ENCODE data around the gene VSX2.
A peak's percentile ranks its signal among the peaks of the same experiment; 100 is the strongest.

Gene VSX2

DNA sequence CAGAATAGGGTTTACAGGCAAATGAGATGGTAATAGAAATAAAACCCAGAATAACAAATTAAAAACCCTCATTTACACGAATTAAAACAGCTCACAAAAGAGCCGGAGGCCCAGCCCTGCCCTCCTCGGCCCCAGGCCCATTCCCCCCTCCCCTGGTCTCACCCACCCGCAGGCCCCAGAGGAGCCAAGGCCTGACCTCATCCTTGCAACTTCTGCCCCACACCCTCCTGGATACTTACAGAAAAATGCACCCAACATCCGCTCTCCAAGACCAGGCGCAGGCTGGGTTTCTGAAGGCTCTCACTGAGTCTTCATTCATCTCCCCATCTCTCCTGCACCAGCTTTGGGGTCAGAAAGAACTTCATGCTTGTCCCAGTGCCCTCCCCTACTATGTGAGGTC, 16.2 kb upstream of the VSX2 start:
- DNase-seq (ENCODE audit: low spot score) = no peak

DNA sequence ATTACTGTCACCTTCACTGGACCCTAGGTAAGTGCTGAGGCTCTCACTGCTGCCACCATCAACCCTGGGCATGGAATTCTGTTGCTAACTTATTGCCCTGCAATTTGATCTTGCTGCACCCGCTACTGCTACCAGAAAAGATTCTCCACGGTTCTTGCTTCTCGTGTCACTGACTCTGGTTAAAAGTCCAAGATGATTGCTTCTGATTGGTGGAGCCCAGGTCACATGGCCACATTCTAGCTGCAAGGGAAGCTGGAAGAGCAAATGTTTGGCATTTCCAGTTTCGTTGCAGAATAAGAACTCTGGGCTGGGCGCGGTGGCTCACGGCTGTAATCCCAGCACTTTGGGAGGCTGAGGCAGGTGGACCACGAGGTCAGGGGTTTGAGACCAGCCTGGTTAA, 7.5 kb upstream of the VSX2 start:
- DNase-seq (ENCODE audit: low spot score) = no peak

DNA sequence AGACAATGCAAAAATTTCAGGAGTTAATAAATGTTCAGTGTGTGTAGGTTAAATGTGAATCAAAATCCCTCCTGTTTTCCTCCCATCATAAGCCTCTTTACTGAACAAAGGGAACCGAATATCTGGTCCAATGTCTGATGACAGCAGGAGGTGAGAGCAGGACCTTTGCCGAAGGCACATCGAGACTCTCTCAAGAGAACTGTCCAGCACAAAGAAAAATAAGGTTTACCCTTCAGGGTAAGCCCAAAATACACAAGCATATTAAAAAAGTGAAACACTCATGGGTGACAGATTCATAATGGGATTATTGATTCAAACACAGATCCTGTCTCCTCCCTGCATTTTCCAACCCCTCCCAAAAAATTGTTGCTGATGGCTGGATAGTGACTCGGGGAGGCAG, 4.2 kb upstream of the VSX2 start:
- DNase-seq (ENCODE audit: low spot score) = no peak

DNA sequence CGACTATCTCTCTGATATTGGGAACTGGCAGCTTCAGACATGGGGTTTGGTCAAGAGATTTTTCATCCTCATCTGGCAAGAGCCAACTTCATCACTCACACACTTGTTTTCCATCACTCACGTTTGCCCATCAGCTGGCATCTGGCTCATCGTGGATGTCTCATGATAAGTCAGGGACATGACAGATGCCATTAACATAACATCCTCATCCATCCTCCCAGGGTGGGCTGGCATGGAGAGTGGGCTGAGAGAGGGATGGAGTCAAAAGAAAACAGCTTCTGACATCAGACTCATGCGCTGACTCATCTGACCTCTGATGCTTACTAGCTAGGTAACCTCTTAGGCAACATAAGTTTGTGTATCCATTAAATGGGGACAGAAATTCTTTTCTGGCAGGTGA, 1.8 kb upstream of the VSX2 start:
- DNase-seq (ENCODE audit: low spot score) = no peak

DNA sequence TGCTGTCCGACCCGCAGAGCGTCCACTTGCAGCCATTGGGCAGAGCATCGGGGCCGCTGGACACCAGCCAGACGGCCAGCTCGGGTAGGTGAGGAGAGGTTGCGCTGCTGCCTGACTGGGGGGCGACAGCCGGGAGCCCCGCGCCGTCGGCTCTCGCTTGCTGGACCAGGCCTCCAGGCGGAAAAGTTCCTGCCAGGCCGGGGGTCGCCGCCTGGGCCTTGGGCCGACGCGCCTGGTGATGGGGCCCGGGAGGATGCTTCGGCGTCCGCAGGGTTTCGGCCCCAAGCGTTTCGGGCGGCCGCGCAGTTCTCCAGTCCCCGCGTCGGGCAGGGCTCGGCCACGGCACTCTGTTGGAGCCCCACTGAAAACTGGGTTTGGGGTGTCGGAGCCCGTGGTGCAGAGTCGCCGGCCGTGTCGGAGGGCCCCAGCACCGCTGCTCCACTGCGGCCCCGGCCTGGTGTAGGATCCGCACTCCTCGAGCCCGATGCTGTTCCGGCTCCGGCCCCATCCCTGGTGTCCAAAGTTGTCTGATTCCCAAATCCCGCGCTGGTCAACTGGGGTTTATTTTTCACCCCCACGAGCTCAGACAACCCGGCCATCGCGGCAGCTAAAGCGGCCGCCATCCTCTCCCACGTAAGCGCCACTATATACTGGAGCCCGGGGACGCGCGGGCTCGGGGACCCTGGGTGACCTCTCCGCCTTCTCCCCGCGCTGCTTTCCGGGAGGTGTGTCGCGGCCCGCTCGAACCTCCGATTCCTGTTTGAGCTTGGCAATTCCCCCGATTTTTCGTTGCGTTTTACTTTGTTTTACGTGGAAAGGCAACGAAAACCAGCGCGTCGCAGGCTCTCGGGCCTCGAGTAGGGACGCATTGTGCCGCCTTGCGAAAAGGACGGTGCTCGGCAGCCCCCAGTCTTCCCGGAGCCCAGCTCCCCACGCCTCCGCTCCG, 872 bp downstream of the VSX2 start:
- no peak for DNase-seq (ENCODE audit: low spot score)

DNA sequence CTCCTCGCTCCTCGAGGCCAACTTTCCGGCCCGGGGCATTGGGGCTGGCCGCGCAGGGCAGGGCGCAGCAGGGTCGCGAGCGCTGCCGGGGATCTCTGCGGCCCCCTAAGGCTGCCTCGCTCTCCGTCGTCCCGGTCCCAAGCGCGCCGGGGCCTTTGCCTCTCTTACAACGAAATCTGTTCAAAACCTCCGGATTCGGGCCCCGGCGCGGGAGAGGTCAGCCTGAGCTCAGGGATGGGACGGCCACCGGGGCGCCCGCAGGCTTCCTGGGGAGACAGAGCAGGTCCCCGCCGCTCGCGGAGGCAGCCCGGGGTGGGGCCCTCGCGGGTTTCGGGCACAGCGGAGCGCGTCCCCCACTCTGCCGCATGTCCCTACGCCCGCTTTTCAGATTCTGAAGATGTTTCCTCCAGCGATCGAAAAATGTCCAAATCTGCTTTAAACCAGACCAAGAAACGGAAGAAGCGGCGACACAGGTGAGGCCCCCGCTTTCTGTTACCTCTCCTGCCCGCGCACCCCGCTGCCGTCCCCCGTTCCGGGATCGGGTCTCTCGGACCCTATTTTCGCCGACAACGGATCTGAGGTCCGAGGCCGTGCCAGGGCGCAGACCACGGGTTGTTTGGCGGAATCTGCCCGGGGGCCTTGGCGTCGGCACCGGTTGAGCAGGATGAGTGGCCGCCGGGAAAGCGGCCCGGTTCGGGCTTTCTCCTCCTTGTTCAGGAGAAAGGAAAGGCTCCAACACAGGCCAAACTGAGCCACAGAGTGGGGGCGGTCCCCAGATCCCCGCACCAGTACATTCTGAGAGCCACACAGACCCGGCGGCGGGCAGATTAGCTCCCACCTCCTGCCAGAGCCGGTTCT, 1.8 kb downstream of the VSX2 start:
- DNase-seq (ENCODE audit: low spot score) = no peak

DNA sequence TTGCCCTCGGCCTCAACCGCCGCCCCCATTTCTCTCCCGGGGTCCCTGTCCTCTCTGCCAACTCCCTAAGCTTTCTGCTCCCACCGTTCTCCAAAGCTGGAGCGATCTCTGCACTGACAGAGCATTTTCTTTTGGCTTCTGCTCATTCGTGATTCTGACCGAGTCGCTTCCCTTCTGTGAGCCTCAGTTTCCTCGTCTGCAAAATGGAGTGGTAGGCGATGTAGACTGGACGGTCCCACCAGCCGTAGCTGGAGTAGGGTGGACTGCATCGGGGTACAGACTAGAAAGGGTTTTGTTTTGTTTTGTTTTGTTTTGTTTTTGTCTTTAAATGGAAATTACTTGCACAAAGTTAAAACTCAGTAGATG, 2.4 kb downstream of the VSX2 start:
- DNase-seq (ENCODE audit: low spot score) = no peak

DNA sequence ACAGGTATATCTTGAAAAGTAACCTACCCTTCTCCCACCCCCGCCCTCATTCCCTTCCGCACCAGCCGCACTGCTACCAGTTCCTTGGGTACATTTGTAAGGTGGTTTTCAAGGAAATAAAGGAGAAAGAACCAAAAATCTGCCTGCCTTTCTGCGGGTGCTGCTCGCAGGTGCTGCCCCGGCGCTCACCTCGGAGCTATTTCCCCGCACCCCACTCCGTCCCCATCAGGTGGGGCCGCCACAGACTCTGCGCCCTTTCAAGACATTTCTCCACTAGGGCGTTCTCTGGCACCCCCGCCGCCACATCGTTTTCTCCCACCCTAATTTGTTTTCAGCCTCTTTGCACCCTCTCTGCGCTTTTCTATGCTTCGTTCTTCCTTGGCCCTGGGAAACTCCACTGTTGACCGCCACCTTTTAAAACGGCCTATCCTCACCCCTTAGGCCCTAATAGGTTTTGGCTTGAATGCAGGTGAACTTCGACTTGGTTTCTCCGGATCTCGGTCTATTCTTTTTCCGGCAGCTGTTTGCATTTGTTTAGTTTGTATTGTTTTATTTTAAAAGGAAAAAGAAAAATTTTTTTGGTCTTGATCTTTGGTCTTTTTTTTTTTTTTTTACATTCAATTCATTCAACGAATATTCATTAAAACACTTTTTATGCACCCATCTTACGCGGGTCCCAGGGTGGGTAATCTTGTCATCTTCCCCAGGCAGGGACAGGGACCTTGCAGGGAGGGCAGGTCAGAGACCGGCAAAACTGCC, 3.0 kb downstream of the VSX2 start:
- DNase-seq (ENCODE audit: low spot score) = no peak

DNA sequence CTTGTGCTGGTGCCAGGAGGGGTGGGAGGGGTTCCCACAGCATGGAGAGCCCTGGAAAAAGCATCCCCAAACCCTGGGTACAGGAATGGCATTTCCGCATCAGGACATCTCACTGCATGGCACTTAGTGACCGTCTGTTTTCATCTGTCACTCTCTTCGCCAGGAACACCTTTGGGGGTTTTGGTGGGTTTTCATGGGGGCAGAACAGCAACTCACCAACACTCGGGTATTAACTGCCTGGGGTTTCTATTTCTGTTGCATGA, 3.5 kb downstream of the VSX2 start:
- DNase-seq (ENCODE audit: low spot score) = no peak

DNA sequence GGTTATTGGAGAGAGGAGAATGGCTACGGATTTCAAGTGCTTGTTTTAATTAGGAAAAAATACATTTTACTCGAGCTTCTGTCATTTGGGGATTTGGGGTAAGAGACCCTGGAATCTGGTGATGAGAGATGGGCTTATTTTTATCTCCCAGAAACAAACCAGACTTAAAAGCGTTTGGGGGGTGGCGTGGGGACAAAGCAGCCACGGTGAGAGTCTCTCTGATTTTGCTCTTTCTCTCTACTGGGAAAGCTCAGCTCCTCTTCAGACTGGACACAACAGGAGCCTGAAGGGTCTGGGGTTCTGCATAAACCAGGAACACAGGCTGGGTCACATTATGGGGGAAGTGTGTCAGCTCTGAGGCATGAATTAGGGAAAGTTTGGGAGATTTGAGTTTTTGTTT, 3.8 kb downstream of the VSX2 start:
- DNase-seq (ENCODE audit: low spot score) = no peak

DNA sequence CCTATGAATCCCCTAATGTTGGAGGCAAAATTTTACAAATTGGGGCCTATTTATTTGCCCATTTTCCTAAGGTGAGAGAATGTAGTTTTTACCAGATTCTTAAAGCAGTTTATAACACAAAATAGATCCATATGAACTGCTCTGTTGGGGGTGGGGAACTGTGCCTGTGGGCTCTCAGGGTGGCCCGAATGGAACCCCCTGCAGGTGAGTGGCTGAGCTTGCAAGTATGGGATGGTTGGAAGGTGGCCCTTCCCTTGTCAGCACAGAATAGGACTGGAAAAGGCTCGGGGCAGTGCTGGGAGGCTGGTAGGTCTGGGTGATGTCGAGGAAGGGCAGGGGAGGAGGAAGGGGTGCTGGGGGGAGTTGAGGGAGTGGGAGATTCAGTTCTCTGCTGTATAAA, 4.9 kb downstream of the VSX2 start:
- DNase-seq (ENCODE audit: low spot score) = no peak

DNA sequence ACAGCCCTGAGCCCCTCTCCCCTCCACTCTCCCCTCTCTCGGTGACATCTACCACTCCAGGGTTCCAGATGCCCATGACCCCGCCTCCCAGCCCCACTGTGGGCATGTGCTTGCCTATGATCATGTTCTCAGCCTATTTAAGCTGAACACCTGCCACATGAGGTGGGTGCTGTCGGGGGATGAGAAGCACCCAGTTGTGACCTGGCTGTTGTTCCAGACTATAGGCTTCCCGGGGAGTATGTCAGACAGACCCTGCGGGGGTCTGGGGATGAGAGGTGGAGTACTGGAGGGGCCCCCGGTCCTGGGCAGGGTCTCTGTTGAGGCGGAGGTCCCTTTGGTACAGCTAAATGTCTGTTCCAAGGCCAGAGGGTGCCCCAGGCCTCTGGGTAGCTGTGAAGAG, 6.0 kb downstream of the VSX2 start:
- no peak for DNase-seq (ENCODE audit: low spot score)

DNA sequence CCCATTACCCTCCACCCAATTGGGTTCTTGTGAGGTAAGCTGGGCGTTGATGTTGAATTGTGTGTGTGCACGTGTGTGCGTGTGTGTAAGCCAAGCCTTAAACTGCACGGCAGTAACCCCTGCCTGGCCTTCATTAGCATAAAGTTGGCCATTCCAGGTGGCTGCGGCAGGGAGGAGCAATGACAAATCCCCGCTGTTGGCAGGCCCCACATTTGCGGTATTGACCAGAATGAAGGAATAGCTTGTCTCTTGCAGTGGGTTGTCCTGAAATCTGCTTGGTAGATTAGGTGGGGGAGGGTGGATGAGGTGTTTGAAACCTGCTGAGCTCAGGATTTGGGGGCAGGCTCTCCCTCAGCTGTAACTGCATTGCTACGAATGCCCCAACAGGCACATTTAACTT, 7.3 kb downstream of the VSX2 start:
- no peak for DNase-seq (ENCODE audit: low spot score)

DNA sequence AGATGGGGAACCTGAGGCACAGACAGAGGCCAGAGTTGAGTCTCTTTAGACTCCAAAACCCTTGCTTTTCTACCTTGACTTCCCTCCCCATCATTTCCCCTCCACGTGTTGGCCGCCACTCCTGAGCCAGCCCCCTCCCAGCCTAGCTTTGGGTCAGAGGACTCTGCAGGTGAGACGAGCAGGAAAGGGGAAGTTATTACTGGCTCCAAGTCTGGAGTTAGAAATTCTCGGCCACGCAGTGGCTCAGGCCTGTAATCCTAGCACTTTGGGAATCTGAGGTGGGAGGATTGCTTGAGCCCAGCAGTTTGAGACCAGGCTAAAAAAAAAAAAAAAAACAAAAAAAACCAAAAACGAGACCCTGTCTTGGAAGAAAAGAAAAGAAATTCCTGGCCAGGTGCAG, 8.8 kb downstream of the VSX2 start:
- no peak for DNase-seq (ENCODE audit: low spot score)

DNA sequence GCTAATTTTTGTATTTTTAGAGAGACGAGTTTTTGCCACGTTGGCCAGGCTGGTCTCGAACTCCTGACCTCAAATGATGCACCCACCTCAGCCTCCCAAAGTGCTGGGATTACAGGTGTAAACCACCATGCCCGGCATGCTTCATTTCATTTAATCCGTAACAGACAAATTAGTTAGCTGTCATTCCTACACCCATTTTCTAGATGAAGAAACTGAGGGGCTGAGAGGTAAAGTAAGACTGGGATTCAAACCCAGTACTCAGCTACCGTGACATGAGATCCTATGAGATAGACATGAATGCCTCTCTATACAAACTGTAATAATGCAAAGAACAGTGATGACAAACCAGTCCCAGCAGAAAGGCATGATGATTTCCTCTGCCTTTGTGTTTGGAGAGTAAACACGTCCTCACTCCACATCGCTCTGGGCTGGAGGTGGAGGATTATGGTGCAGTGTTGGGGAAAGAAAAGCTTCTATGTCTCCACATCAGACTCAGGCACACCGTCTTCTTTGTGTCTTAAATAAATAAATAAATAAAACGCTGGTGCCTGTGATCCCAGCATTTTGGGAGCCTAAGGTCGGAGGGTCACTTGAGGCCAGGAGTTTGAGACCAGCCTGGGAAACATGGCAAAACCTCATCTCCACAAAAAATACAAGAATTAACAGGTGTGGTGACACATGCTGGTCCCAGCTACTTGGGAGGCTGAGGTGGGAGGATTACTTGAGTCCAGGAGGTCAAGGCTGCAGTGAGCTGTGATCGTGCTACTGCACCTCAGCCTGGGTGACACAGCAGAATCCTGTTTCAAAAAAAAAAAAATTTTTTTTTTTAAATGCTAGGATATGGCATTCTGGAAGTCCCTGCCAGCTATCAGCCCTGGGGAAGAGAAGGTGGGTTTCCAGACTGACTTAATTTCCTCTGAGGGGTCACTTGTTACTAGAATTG, 10.5 kb downstream of the VSX2 start:
- DNase-seq (ENCODE audit: low spot score) = no peak

DNA sequence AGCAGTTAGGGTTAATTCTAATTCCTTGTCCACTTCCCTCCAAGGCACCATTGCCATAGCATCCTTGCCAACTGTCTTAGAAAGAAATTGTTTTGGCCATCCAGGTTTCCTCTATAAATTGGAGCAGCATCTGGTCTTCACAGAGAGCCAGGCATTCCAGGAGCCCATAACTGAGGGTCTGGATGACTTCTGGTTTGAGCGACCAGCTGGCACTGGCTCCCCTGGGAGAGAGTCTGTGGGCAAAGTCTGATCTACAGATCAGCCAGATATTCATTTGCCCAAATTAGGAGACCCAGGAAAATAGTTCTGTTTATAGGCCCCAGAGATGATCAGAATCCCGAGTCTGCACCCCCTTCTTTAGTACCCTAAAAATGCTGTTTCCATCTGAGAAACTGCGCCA, 16.0 kb downstream of the VSX2 start:
- DNase-seq (ENCODE audit: low spot score) = no peak

DNA sequence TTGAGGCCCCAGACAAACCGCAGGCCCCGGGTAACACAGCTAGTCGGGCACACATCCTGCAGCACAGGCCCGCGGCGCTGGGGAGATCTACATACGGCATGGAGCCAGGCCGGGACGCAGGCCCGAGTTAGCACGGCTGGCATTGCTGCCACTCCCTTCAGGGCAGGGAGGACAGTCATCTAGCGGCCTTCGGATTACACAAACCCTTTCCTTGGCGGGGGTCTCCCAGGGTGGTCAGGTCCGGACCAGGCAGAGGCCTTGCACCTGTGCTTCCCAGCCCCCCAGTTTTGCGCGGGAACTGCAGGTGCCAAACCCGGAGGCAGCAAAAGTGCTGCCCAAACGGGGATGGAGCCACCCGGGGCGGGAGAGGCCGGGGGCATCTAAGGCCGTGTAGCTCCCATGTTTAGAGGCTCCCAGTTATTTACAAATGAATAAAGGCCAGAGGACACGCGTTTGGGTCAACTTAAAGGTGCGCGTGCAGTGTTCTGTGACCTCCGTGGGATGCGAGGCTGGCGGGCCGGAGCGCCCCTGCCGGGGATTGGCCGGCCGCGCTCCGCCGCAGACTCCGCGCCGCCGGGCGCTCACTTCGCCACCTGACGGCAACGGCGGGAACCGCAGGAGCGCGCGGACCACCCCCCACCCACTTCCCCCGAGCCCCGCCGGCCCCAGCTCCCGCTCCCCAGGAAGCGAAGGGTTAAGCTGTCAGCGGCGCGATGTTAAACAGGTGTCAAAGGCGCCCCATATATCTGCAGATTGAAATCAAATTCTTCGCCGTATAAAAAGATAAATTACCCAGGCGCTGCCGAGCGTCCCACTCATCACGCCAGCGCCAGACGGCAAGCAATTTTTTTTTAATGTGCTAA, 18.1 kb downstream of the VSX2 start:
- peak; percentile 51 for DNase-seq (ENCODE audit: low spot score)

DNA sequence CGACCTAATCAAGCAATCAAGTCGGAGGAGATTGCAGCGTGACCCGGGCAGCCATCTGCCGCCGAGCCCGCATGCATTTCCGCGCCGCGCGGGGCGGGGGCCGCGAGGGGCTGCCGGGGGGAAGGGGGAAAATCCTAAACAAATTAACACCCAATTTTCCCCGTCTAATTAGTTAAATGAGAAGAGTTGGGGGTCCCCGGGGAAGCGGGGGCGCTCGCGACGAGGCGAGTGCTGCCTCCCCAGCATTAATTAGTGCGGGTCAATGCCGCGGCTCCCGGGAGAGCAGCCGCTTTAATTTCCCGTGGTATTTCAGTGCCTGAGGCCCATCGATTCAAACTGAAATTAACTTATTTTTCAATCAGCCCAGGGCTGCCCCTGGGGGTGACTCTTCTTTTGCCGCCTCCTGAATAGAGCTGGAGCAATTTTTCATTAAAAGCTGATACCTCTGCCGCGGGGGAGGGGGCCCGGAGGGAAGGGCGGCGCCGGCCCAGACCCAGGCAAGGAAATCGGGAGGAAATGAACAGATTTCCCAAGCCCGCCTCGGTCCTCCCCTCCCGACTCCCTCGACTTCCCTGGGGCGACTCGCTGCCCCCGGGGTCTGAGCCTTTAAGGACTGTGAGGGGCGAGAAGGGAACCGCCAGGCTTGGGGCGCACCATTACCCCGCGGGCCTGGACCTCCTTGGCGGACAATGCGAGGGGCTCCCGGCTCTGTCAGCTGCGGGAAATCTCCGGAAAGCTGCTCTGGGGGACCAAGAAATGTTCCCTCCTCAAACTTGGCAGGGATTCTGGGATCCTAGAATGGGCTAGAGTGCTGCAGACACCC, 18.9 kb downstream of the VSX2 start:
- DNase-seq (ENCODE audit: low spot score) = no peak

DNA sequence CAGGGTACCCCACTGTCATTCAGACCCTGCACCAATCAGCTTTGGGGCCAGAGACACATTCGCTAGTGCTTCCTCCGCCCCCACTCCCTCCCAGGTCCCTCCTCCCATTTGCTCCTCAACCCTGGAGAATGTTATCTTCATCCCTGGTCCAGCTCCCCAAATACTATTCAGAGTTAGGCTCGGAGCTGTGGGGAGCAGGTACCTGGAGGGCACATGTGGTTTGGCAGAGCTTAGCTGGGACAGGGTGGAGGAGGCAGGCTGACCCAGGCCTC, 19.5 kb downstream of the VSX2 start:
- peak; percentile 85 for DNase-seq (ENCODE audit: low spot score)

DNA sequence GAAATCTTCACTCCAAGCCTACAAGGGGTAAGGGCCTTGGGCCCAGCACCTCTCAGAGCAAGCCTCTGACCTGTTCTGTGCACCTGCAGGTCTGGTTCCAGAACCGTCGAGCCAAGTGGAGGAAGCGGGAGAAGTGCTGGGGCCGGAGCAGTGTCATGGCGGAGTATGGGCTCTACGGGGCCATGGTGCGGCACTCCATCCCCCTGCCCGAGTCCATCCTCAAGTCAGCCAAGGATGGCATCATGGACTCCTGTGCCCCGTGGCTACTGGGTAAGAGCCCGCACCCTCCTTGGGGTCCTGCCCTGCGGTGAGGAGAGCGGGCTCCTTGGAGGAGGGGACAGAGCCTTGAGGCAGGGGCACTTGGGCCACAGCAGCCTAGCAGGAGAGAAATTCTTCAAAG, 20.3 kb downstream of the VSX2 start:
- DNase-seq (ENCODE audit: low spot score) = no peak
